SK-N-SH (cell line): ENCODE data around the gene RRP15. TPM values are rescaled to one million over a fixed set of nuclear protein-coding genes. Genes with fewer than 3 reads are reported as not detected.

ENCODE experiments used
- CTCF ChIA-PET: fragments of 300-600, 350-600 bp; formaldehyde crosslinking; extraction: SDS; loops from one replicate; lab custom pipeline; 2021; lab: Yijun Ruan, JAX
- POLR2A ChIA-PET: fragments of 350-600 bp; sonication (Branson Sonifier 250); formaldehyde crosslinking; extraction: SDS; loops from one replicate; lab custom pipeline; 2020; ENCODE audit warnings: antibody characterized with exemption, inconsistent platforms; lab: Yijun Ruan, JAX
- DNase-seq: peaks from one replicate; pipeline ENCODE4 v3.0.0; 2012
- H2AFZ ChIP-seq: fragments of 200-600 bp; sonication (generic); 2 replicates; pipeline ENCODE4 v1.8.1; 2016; ENCODE audit warnings: antibody characterized with exemption, mild to moderate bottlenecking, low read depth
- H3F3A ChIP-seq: fragments of 200-600 bp; sonication (generic); replicated peaks from 2 replicates; pipeline ENCODE3; 2016; ENCODE audit warnings: antibody characterized with exemption, mild to moderate bottlenecking; ENCODE audit not compliant: insufficient read depth
- H3K27ac ChIP-seq, 2 experiments: fragments of 200-500 bp in 1 of 2; fragments of 200-600 bp in 1 of 2; sonication (Bioruptor generic) in 1 of 2; sonication (generic), shearing (Covaris generic) in 1 of 2; 2 replicates each; pipeline versions ENCODE4 v1.5.1 to v1.6.1; 2014 to 2016; ENCODE audit warnings: low read depth in 2 of 2, inconsistent platforms in 1 of 2, low read length in 1 of 2, mild to moderate bottlenecking in 1 of 2, mixed read lengths in 1 of 2
- H3K27me3 ChIP-seq: fragments of 200-600 bp; sonication (generic), shearing (Covaris generic); 2 replicates; pipeline ENCODE4 v1.6.1; 2016; ENCODE audit warnings: mixed run types; ENCODE audit not compliant: insufficient read depth
- H3K36me3 ChIP-seq, 2 experiments: fragments of 200-500 bp in 1 of 2; fragments of 200-600 bp in 1 of 2; sonication (Bioruptor generic) in 1 of 2; sonication (generic) in 1 of 2; replicated peaks in 1 of 2; 2 replicates each; pipeline versions ENCODE3 to v1.5.1; 2014 to 2016; ENCODE audit warnings: low read length in 1 of 2, mild to moderate bottlenecking in 1 of 2; ENCODE audit not compliant: insufficient read depth in 2 of 2, control insufficient read depth in 1 of 2
- H3K4me1 ChIP-seq, 2 experiments: fragments of 200-500 bp in 1 of 2; fragments of 200-600 bp in 1 of 2; sonication (Bioruptor generic) in 1 of 2; sonication (generic), shearing (Covaris generic) in 1 of 2; 2 replicates each; pipeline versions ENCODE4 v1.5.1 to v1.6.1; 2014 to 2016; ENCODE audit warnings: low read depth in 1 of 2, low read length in 1 of 2, mixed run types in 1 of 2; ENCODE audit not compliant: insufficient read depth in 2 of 2, control insufficient read depth in 1 of 2
- H3K4me2 ChIP-seq: fragments of 200-600 bp; sonication (generic), shearing (Covaris generic); 2 replicates; pipeline ENCODE4 v1.6.1; 2017; ENCODE audit warnings: mixed run types
- H3K4me3 ChIP-seq, 2 experiments: fragments of 200-500 bp in 1 of 2; fragments of 200-600 bp in 1 of 2; sonication (Bioruptor generic) in 1 of 2; sonication (generic), shearing (Covaris generic) in 1 of 2; 2 replicates each; pipeline versions ENCODE4 v1.5.1 to v1.8.1; 2014 to 2016; ENCODE audit warnings: low read depth in 2 of 2, inconsistent platforms in 1 of 2, low read length in 1 of 2, mild to moderate bottlenecking in 1 of 2, mixed read lengths in 1 of 2, moderate library complexity in 1 of 2
- H3K79me2 ChIP-seq: fragments of 200-600 bp; sonication (generic); 2 replicates; pipeline ENCODE4 v1.8.1; 2017; ENCODE audit warnings: mild to moderate bottlenecking; ENCODE audit not compliant: insufficient read depth
- H3K9ac ChIP-seq: fragments of 200-600 bp; sonication (generic); 2 replicates; pipeline ENCODE4 v1.6.1; 2017; ENCODE audit warnings: mixed run types
- H3K9me2 ChIP-seq: fragments of 200-600 bp; sonication (generic); 2 replicates; pipeline ENCODE4 v1.6.1; 2017; ENCODE audit warnings: mixed run types
- H3K9me3 ChIP-seq: fragments of 200-600 bp; sonication (generic); 2 replicates; pipeline ENCODE4 v1.6.1; 2017; ENCODE audit warnings: mixed run types, mild to moderate bottlenecking, moderate library complexity
- H4K20me1 ChIP-seq: fragments of 200-600 bp; sonication (generic); 2 replicates; pipeline ENCODE4 v1.6.1; 2017; ENCODE audit warnings: mild to moderate bottlenecking, mixed run types; ENCODE audit not compliant: insufficient read depth
- FOSL2 ChIP-seq: IDR thresholded peaks from 2 replicates; pipeline ENCODE4 v1.4.0; 2012; ENCODE audit warnings: low read depth, mild to moderate bottlenecking, moderate library complexity, borderline replicate concordance
- MXI1 ChIP-seq: IDR thresholded peaks from 2 replicates; pipeline ENCODE4 v1.6.1; 2012; ENCODE audit warnings: mild to moderate bottlenecking, low read depth, low read length, improper control_type of control experiment
- NRF1 ChIP-seq: IDR thresholded peaks from 2 replicates; pipeline ENCODE4 v1.6.1; 2012; ENCODE audit warnings: low read depth, mild to moderate bottlenecking, low read length
- RCOR1 ChIP-seq: fragments of 150-350 bp; IDR thresholded peaks from 2 replicates; pipeline ENCODE4 v1.6.1; 2017; ENCODE audit warnings: antibody characterized with exemption, low read length
- TAF1 ChIP-seq: IDR thresholded peaks from 2 replicates; pipeline ENCODE4 v1.6.1; 2012; ENCODE audit warnings: low read depth, mild to moderate bottlenecking, low read length, moderate library complexity, borderline replicate concordance
- TCF12 ChIP-seq: IDR thresholded peaks from 2 replicates; pipeline ENCODE4 v1.4.0; 2012
- USF1 ChIP-seq: IDR thresholded peaks from 2 replicates; pipeline ENCODE4 v1.4.0; 2012; ENCODE audit warnings: low read depth, borderline replicate concordance
- WGBS: methylation state at CpG from one replicate; pipeline ENCODE4 v1.1.6; 2017; ENCODE audit warnings: low lambda C conversion rate; 5-methylcytosine and 5-hydroxymethylcytosine counted together
- polyA plus RNA-seq, 3 experiments: library from polyadenylated mRNA; depleted of rRNA; stranded (reverse); fragments of >200 nt; gene quantifications; 2 replicates each; pipeline ENCODE4 v1.2.3, GENCODE V29; 2012

RRP15 gene
- polyA plus RNA-seq, 1 of the 3 experiments (the other 2 are of a cell fraction) = 2.1 TPM

DNA sequence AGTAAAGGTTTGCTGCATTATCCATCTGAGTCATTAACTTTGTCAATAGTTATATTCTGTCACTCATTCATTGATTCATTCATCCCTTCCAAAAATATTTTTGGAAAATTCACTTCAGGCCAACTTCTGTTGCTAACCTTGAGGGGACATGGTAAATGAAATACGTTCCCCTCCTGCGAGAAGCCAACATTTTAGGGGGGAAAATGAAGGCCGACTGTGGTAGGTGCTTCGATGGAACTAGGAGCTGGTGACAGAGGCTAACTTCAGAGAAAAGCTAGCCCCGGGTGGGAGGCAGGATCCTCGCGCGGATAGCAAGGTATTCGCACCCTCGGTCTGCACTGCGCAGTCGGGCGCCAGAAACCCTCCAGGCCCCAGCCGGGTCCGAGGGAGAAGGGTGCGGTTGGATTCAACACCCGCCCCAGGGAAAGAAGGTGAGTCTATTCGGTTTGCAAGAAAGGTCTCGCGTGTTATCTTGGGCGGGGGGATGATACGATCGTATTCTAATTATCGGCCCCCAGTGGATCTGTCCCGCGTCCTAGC is 646 bp upstream of the RRP15 start:
- Histone ChIP-seq H3K4me3 (peak overlapping the region; percentile 89 to 94), H3K27ac (peak overlapping the region; percentile 60 to 80; a peak in 3 of 4 replicates), H4K20me1 (no peaks in the 10 kb centered on the region), H3K9me2 (no peaks in the 10 kb centered on the region), H3K79me2 (peaks cover 43% of the 10 kb centered on the region), H3K4me2 (peak overlapping the region; percentile 83), H3K9ac (peak overlapping the region; percentile 74), H3K4me1 (peaks cover 5 to 10% of the 10 kb centered on the region in 2 experiments; a peak in 3 of 4 replicates), H3F3A (no peaks in the 10 kb centered on the region), H3K9me3 (no peaks in the 10 kb centered on the region; the same call in 1 of the 2 replicates), H3K27me3 (no peaks in the 10 kb centered on the region), H2AFZ (peak overlapping the region; percentile 94), H3K36me3 (peaks cover 0 to 4% of the 10 kb centered on the region in 2 experiments)
- no peak for TF ChIP-seq MXI1
- no peak for TF ChIP-seq TAF1
- TF ChIP-seq NRF1 = no peak
- peak; percentile 59 for DNase-seq
- 28% methylated on average over 24 of the region's 26 CpGs for WGBS
- ChIA-PET CTCF (interaction anchor here (0.7 to 1.5 kb wide), 2 partner anchors 15 to 1528 kb away, joined by 3 to 4 read pairs; no protein-coding TSS in a partner anchor), POLR2A (no interaction called here)

- Histone ChIP-seq H3K79me2 (peaks cover 61% of the 10 kb centered on the region), H3F3A (no peaks in the 10 kb centered on the region), H3K4me2 (no peak overlapping the region), H3K9me2 (no peaks in the 10 kb centered on the region), H4K20me1 (no peaks in the 10 kb centered on the region), H3K27ac (no peak overlapping the region), H2AFZ (no peak overlapping the region), H3K4me3 (no peak overlapping the region), H3K9me3 (no peaks in the 10 kb centered on the region), H3K27me3 (no peaks in the 10 kb centered on the region), H3K9ac (no peak overlapping the region), H3K36me3 (peaks cover 0 to 3% of the 10 kb centered on the region in 2 experiments), H3K4me1 (0 out of 4 replicates have a peak, but pooled peaks cover 0 to 2% of the 10 kb centered on the region in 2 experiments)
- ChIA-PET POLR2A (no interaction called here), CTCF (no interaction called here)
- no peak for TF ChIP-seq USF1
- DNase-seq = no peak
- WGBS = 94% methylated on average over 3 of the region's 3 CpGs
Measured at GRCh38 chr1:218292515-218292914, 7.4 kb downstream of the RRP15 start.

- Histone ChIP-seq H3K27me3 (no peaks in the 10 kb centered on the region), H3K4me1 (peaks cover 4 to 6% of the 10 kb centered on the region in 2 experiments; a peak in 2 of 4 replicates), H3F3A (no peaks in the 10 kb centered on the region), H3K4me2 (no peak overlapping the region), H3K79me2 (peaks cover 46% of the 10 kb centered on the region), H3K9me2 (no peaks in the 10 kb centered on the region), H2AFZ (no peak overlapping the region), H4K20me1 (no peaks in the 10 kb centered on the region), H3K4me3 (no peak overlapping the region), H3K36me3 (peaks cover 0 to 3% of the 10 kb centered on the region in 2 experiments), H3K9me3 (no peaks in the 10 kb centered on the region), H3K27ac (no peak overlapping the region), H3K9ac (no peak overlapping the region)
- ChIA-PET POLR2A (no interaction called here), CTCF (interaction anchor here (1.0 to 1.1 kb wide), 2 partner anchors 53 to 1518 kb away, joined by 3 read pairs; no protein-coding TSS in a partner anchor)
- 69% methylated on average over 3 of the region's 3 CpGs for whole genome bisulfite sequencing
- no peak for DNase-seq
- TF ChIP-seq RCOR1 (no peak), FOSL2 (peak; percentile 19; the same call in 1 of the 2 replicates), TCF12 (0 out of 2 replicates have a peak, but pooled peaks have one; percentile 8)
Measured at GRCh38 chr1:218294546-218294945, 9.5 kb downstream of the RRP15 start.
